NB4 (cell line): ENCODE data around the gene LNPEP.

Experiments used
- DNase-seq: peaks from one replicate; pipeline ENCODE4 v3.0.0; 2010; ENCODE audit warnings: low read depth
- H3K4me3 ChIP-seq: one replicate; pipeline ENCODE4 v1.5.1; 2011; ENCODE audit warnings: mild to moderate bottlenecking, low read depth, low read length, moderate library complexity
- MYC ChIP-seq: IDR thresholded peaks from 2 replicates; pipeline ENCODE4 v1.6.1; 2011; ENCODE audit warnings: low read depth, low read length
- POLR2A ChIP-seq: IDR thresholded peaks from 2 replicates; pipeline ENCODE4 v1.6.1; 2011; ENCODE audit warnings: mild to moderate bottlenecking; ENCODE audit not compliant: insufficient read length; ENCODE audit errors: extremely low read depth
- TF ChIP-seq, protein P1 (sequence below): IDR thresholded peaks from one replicate; pipeline ENCODE4 v1.5.1; 2012; ENCODE audit warnings: low read depth, low read length
- TF ChIP-seq, protein P2 (sequence below): IDR thresholded peaks from 2 replicates; pipeline ENCODE4 v1.6.1; 2011; ENCODE audit warnings: low read depth, low read length

The LNPEP gene

DNA sequence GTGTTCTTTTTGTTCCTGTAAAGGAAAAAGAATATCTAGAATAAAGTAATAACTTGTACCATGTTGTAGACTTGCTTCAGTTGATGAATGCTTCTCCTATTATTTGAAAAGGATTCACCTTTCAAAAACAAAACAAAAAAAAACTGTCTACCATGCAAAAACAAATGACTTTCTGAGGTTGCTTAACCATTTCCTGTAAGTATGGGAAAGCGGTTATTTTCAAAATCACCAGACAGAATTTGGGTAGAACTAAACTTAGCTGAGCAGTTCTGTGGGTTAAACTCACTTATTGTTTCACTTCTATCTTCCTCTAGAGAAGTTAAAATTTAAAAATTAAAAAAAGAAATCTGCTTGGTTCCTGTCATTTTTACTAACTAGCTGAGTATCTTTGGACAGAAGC, 25.2 kb downstream of the LNPEP start:
- TF ChIP-seq, protein P1, sequence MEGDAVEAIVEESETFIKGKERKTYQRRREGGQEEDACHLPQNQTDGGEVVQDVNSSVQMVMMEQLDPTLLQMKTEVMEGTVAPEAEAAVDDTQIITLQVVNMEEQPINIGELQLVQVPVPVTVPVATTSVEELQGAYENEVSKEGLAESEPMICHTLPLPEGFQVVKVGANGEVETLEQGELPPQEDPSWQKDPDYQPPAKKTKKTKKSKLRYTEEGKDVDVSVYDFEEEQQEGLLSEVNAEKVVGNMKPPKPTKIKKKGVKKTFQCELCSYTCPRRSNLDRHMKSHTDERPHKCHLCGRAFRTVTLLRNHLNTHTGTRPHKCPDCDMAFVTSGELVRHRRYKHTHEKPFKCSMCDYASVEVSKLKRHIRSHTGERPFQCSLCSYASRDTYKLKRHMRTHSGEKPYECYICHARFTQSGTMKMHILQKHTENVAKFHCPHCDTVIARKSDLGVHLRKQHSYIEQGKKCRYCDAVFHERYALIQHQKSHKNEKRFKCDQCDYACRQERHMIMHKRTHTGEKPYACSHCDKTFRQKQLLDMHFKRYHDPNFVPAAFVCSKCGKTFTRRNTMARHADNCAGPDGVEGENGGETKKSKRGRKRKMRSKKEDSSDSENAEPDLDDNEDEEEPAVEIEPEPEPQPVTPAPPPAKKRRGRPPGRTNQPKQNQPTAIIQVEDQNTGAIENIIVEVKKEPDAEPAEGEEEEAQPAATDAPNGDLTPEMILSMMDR: no peak
- 0 out of 2 replicates have a peak, but pooled peaks have one; percentile 34 for TF ChIP-seq MYC
- H3K4me3 ChIP-seq: peak overlapping the region; percentile 30
- peak; percentile 74 for DNase-seq

DNA sequence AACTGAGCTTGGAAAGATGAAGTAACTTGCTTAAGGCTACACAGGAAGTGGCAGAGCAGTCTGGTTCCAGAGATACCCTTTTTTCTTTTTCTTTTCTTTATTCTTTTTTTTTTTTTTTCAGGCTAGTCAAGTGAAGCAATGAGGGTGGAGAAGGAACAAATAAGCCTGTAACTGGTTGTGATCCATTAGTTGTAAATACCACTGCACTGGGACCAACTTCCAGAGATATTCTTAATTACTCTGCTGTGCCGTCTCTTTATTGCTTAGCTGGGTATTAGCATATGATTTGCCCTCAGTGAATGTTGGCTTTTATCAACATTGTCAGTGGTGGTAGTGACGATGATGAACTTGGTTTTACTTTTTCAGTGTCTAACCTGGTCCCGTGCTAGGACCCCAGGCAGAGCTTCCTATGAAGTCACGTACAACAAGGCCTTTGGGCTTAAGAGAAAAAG, 26.7 kb downstream of the LNPEP start:
- TF ChIP-seq POLR2A (no peak), MYC (no peak)
- TF ChIP-seq, protein P1: no peak
- TF ChIP-seq, protein P2, sequence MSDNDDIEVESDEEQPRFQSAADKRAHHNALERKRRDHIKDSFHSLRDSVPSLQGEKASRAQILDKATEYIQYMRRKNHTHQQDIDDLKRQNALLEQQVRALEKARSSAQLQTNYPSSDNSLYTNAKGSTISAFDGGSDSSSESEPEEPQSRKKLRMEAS: no peak
- DNase-seq: peak; percentile 36
- no peak overlapping the region for H3K4me3 ChIP-seq

DNA sequence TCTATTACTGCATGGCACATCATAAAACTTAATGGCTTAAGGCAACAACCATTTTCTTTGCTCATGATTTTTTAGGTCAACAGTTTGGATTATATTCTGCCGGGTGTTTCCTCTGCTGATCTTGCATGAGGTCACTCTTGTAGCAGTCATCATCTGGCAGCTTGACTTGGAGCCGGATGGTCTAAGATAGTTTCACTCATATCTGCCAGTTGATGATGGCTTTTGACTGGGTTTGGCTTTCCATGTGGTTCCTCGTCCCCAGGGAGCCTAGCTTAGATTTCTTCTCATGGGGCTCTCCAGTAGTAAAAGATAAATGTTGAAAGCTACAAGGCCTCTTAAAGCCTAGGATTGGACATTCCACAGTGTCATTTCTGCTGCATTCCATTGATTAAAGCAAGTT, 27.4 kb downstream of the LNPEP start:
- TF ChIP-seq, protein P1: no peak
- TF ChIP-seq, protein P2: no peak
- no peak; the same call in 1 of the 2 replicates for TF ChIP-seq MYC
- TF ChIP-seq POLR2A: no peak
- H3K4me3 ChIP-seq: no peak overlapping the region
- DNase-seq: peak; percentile 48

GRCh38 chr5:96966801-96967200, 30.9 kb downstream of the LNPEP start:
- DNase-seq: no peak
- no peak overlapping the region for H3K4me3 ChIP-seq
- TF ChIP-seq, protein P1: no peak
- TF ChIP-seq, protein P2: no peak
- TF ChIP-seq MYC: no peak
- TF ChIP-seq POLR2A: no peak

- TF ChIP-seq, protein P1: no peak
- TF ChIP-seq MYC (no peak), POLR2A (no peak)
- TF ChIP-seq, protein P2: no peak
- no peak overlapping the region for H3K4me3 ChIP-seq
- no peak for DNase-seq
Observed at GRCh38 chr5:96967400-96967799, 31.5 kb downstream of the LNPEP start.

GRCh38 chr5:96968074-96968473, 32.2 kb downstream of the LNPEP start:
- DNase-seq: no peak
- H3K4me3 ChIP-seq: no peak overlapping the region
- TF ChIP-seq MYC (no peak), POLR2A (no peak)
- TF ChIP-seq, protein P2: no peak
- TF ChIP-seq, protein P1: no peak
